IMR-90 (cell line): ENCODE data around the gene PSME3.

Source experiments
- BHLHE40 ChIP-seq: fragments of 150-350 bp; IDR thresholded peaks from 2 replicates; pipeline ENCODE4 v1.6.1; 2016; ENCODE audit warnings: mild to moderate bottlenecking, low read depth, low read length
- CEBPB ChIP-seq: IDR thresholded peaks from 2 replicates; pipeline ENCODE4 v1.6.1; 2012; ENCODE audit warnings: low read depth, low read length, improper control_type of control experiment
- ELK1 ChIP-seq: fragments of 150-350 bp; IDR thresholded peaks from 2 replicates; pipeline ENCODE4 v1.6.1; 2016; ENCODE audit warnings: low read depth, mild to moderate bottlenecking, low read length, moderate library complexity, borderline replicate concordance
- FOS ChIP-seq: fragments of 150-350 bp; IDR thresholded peaks from 2 replicates; pipeline ENCODE4 v1.6.1; 2016; ENCODE audit warnings: low read depth, low read length
- MAFK ChIP-seq: IDR thresholded peaks from 2 replicates; pipeline ENCODE4 v1.6.1; 2012; ENCODE audit warnings: low read depth, low read length, improper control_type of control experiment
- POLR2A ChIP-seq: IDR thresholded peaks from 2 replicates; pipeline ENCODE4 v1.6.1; 2012; ENCODE audit warnings: mild to moderate bottlenecking, low read depth, low read length
- RAD21 ChIP-seq: IDR thresholded peaks from 2 replicates; pipeline ENCODE4 v1.6.1; 2012; ENCODE audit warnings: low read length, improper control_type of control experiment
- TF ChIP-seq, protein P1 (sequence below): conservative IDR thresholded peaks from 2 replicates; pipeline ENCODE4 v1.5.1; 2012; ENCODE audit warnings: mild to moderate bottlenecking, low read depth, low read length, improper control_type of control experiment

- TF ChIP-seq POLR2A: no peak
- peak; percentile 67 for TF ChIP-seq FOS
- TF ChIP-seq, protein P1, sequence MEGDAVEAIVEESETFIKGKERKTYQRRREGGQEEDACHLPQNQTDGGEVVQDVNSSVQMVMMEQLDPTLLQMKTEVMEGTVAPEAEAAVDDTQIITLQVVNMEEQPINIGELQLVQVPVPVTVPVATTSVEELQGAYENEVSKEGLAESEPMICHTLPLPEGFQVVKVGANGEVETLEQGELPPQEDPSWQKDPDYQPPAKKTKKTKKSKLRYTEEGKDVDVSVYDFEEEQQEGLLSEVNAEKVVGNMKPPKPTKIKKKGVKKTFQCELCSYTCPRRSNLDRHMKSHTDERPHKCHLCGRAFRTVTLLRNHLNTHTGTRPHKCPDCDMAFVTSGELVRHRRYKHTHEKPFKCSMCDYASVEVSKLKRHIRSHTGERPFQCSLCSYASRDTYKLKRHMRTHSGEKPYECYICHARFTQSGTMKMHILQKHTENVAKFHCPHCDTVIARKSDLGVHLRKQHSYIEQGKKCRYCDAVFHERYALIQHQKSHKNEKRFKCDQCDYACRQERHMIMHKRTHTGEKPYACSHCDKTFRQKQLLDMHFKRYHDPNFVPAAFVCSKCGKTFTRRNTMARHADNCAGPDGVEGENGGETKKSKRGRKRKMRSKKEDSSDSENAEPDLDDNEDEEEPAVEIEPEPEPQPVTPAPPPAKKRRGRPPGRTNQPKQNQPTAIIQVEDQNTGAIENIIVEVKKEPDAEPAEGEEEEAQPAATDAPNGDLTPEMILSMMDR: no peak
- TF ChIP-seq MAFK: no peak
- peak; percentile 97 for TF ChIP-seq CEBPB
- no peak for TF ChIP-seq ELK1
- TF ChIP-seq BHLHE40: peak; percentile 33; the same call in 1 of the 2 replicates
- TF ChIP-seq RAD21: no peak
These were observed 23.9 kb upstream of the PSME3 start for GRCh38 chr17:42809250-42809649.
